OCI-LY7 (cell line): Measurements from ENCODE around the gene RACGAP1. TPM values are rescaled to one million over a fixed set of nuclear protein-coding genes. Genes with fewer than 3 reads are reported as not detected.

Experiments used
- BruUV-seq: library from RNA; stranded (reverse); fragments of 400-500 nt; replicated peaks from 2 replicates; lab custom pipeline; 2021; lab: Mats Ljungman, UMichigan
- CTCF ChIA-PET: fragments of 300-600 bp; sonication (Branson Sonifier 250); formaldehyde crosslinking; loops from one replicate; lab custom pipeline; 2022; ENCODE audit warnings: antibody characterized with exemption; ENCODE audit not compliant: unreplicated experiment; lab: Charles Lee
- POLR2A ChIA-PET: fragments of 300-600 bp; sonication (Branson Sonifier 250); formaldehyde crosslinking; loops from one replicate; lab custom pipeline; 2022; ENCODE audit warnings: antibody characterized with exemption; lab: Charles Lee
- DNase-seq: peaks from one replicate; pipeline ENCODE4 v3.0.0-alpha.2; 2015; ENCODE audit warnings: low spot score
- H2AFZ ChIP-seq: fragments of 200-600 bp; sonication (generic), shearing (Covaris generic); 2 replicates; pipeline ENCODE4 v1.6.1; 2014; ENCODE audit warnings: mild to moderate bottlenecking, antibody characterized with exemption, low read length, moderate library complexity
- H3K27ac ChIP-seq: fragments of 200-600 bp; sonication (generic); 2 replicates; pipeline ENCODE4 v1.5.1; 2014; ENCODE audit warnings: mixed run types, low read depth, mild to moderate bottlenecking, moderate library complexity, low read length, inconsistent platforms; ENCODE audit not compliant: poor library complexity, severe bottlenecking
- H3K36me3 ChIP-seq: fragments of 200-600 bp; sonication (generic); 2 replicates; pipeline ENCODE4 v1.6.1; 2014; ENCODE audit warnings: mild to moderate bottlenecking, antibody characterized with exemption, low read length, moderate library complexity, mixed read lengths; ENCODE audit not compliant: insufficient read depth
- H3K4me1 ChIP-seq: fragments of 200-600 bp; sonication (generic); 2 replicates; pipeline ENCODE4 v1.5.1; 2014; ENCODE audit warnings: mild to moderate bottlenecking, low read length; ENCODE audit not compliant: insufficient read depth, poor library complexity, severe bottlenecking
- H3K4me2 ChIP-seq: fragments of 200-600 bp; sonication (generic); 2 replicates; pipeline ENCODE4 v1.6.1; 2014; ENCODE audit warnings: mild to moderate bottlenecking, low read length
- H3K4me3 ChIP-seq: fragments of 200-600 bp; sonication (generic); 2 replicates; pipeline ENCODE4 v1.5.1; 2014; ENCODE audit warnings: mild to moderate bottlenecking, low read depth, low read length; ENCODE audit not compliant: poor library complexity, severe bottlenecking
- H3K79me2 ChIP-seq: fragments of 200-600 bp; sonication (generic); 2 replicates; pipeline ENCODE4 v1.6.1; 2016; ENCODE audit warnings: low read depth, mild to moderate bottlenecking, low read length, moderate library complexity, mixed read lengths; ENCODE audit not compliant: insufficient read depth
- H3K9me2 ChIP-seq: fragments of 200-600 bp; sonication (generic); 2 replicates; pipeline ENCODE4 v1.6.1; 2016; ENCODE audit warnings: mild to moderate bottlenecking, low read length, mixed read lengths; ENCODE audit not compliant: insufficient read depth
- H3K9me3 ChIP-seq: fragments of 200-600 bp; sonication (generic); 2 replicates; pipeline ENCODE4 v1.6.1; 2014; ENCODE audit warnings: mild to moderate bottlenecking, mixed run types, low read length, mixed read lengths
- H4K20me1 ChIP-seq: fragments of 200-600 bp; sonication (generic); 2 replicates; pipeline ENCODE4 v1.6.1; 2014; ENCODE audit warnings: mild to moderate bottlenecking, antibody characterized with exemption, low read length, moderate library complexity, mixed read lengths; ENCODE audit not compliant: insufficient read depth
- EZH2phosphoT487 ChIP-seq: fragments of 200-600 bp; sonication (generic); IDR thresholded peaks from 2 replicates; pipeline ENCODE4 v1.6.1; 2018; ENCODE audit warnings: low read depth, borderline replicate concordance, mild to moderate bottlenecking, mixed run types, antibody characterized with exemption, low read length, moderate library complexity, mixed read lengths
- intact Hi-C: fragments of 100-400 bp; cut with micrococcal nuclease; formaldehyde crosslinking; loops from one replicate; pipeline ENCODE4 v1.10.0; 2022; ENCODE audit not compliant: unreplicated experiment
- total RNA-seq, 2 experiments: library from RNA; depleted of rRNA in 1 of 2; stranded (reverse); fragments of >200 nt in 1 of 2; shearing (Covaris generic) in 1 of 2; gene quantifications; 2 replicates each; pipeline ENCODE4 v1.2.3, GENCODE V29; 2014 to 2022
- TF ChIP-seq, protein P1 (sequence below): fragments of 200-600 bp; sonication (generic); conservative IDR thresholded peaks from 2 replicates; pipeline ENCODE4 v1.5.1; 2014; ENCODE audit warnings: mild to moderate bottlenecking, antibody characterized with exemption, low read length, moderate library complexity, mixed read lengths

RACGAP1 gene
- total RNA-seq, 2 experiments from 2014 or later, result 69.6 to 104 TPM

- TF ChIP-seq EZH2phosphoT487, result no peak
- TF ChIP-seq, protein P1, sequence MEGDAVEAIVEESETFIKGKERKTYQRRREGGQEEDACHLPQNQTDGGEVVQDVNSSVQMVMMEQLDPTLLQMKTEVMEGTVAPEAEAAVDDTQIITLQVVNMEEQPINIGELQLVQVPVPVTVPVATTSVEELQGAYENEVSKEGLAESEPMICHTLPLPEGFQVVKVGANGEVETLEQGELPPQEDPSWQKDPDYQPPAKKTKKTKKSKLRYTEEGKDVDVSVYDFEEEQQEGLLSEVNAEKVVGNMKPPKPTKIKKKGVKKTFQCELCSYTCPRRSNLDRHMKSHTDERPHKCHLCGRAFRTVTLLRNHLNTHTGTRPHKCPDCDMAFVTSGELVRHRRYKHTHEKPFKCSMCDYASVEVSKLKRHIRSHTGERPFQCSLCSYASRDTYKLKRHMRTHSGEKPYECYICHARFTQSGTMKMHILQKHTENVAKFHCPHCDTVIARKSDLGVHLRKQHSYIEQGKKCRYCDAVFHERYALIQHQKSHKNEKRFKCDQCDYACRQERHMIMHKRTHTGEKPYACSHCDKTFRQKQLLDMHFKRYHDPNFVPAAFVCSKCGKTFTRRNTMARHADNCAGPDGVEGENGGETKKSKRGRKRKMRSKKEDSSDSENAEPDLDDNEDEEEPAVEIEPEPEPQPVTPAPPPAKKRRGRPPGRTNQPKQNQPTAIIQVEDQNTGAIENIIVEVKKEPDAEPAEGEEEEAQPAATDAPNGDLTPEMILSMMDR, result no peak
- peaks cover 56% of the 10 kb centered on the region; the same call in 1 of the 2 replicates for H3K79me2 ChIP-seq
- no peak overlapping the region for H2AFZ ChIP-seq
- H3K9me2 ChIP-seq, result no peaks in the 10 kb centered on the region
- no TSS peak for BruUV-seq
- H3K9me3 ChIP-seq, result no peaks in the 10 kb centered on the region
- H3K4me2 ChIP-seq, result peak overlapping the region; percentile 78
- peak; percentile 77 for DNase-seq
- ChIA-PET CTCF (interaction anchor here (0.5 to 1.8 kb wide), 3 partner anchors 13 to 31 kb away, joined by 3 to 9 read pairs (median 3); partner anchors contain the start of gene RACGAP1), POLR2A (interaction anchor here (0.5 to 3.2 kb wide), 12 partner anchors 12 to 1155 kb away, joined by 3 to 29 read pairs (median 4); partner anchors contain the start of genes DDX23 and RACGAP1)
- H4K20me1 ChIP-seq, result peaks cover 10% of the 10 kb centered on the region; the same call in 1 of the 2 replicates
- H3K4me3 ChIP-seq, result peak overlapping the region; percentile 49
- H3K4me1 ChIP-seq, result peaks cover 40% of the 10 kb centered on the region
- H3K36me3 ChIP-seq, result peaks cover 86% of the 10 kb centered on the region
- intact Hi-C loops, result loop anchor here (2.0 kb wide), 1 partner anchor 18 kb away; the partner anchor contains the start of gene RACGAP1
- H3K27ac ChIP-seq, result peak overlapping the region; percentile 83
These were observed 18.4 kb downstream of the RACGAP1 start for GRCh38 chr12:50006754-50007442.

DNA sequence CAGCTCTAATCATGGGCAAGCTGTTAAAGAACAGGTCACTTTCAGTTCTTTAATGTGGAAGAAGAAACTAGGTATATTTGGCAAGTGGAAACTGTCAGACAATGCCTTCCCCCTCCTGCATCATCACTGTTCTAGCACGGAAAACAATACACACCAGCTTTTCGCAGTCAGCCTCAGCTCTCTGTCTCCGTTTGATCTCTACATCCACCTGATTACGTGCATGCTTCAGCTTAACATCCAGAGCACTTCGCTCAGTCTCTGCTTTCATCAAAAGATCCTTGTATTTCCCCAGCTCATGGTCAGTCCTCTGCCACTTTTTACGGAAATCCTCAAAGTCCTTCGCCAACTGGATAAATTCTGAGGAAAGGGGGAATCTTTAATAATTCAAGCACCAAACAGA, 19.0 kb downstream of the RACGAP1 start:
- Histone ChIP-seq H3K4me3 (peak overlapping the region; percentile 49), H3K9me2 (no peaks in the 10 kb centered on the region), H3K36me3 (peaks cover 90% of the 10 kb centered on the region), H3K9me3 (no peaks in the 10 kb centered on the region), H2AFZ (no peak overlapping the region), H3K4me1 (peaks cover 40% of the 10 kb centered on the region), H3K27ac (peak overlapping the region; percentile 83), H3K79me2 (peaks cover 54% of the 10 kb centered on the region; the same call in 1 of the 2 replicates), H4K20me1 (peaks cover 10% of the 10 kb centered on the region; the same call in 1 of the 2 replicates), H3K4me2 (peak overlapping the region; percentile 78)
- peak; percentile 73 for DNase-seq
- no peak for TF ChIP-seq EZH2phosphoT487
- TF ChIP-seq, protein P1, result no peak
- ChIA-PET POLR2A (interaction anchor here (0.5 to 3.2 kb wide), 11 partner anchors 8 to 1154 kb away, joined by 3 to 29 read pairs (median 4); partner anchors contain the start of genes DDX23 and RACGAP1), CTCF (interaction anchor here (0.5 to 1.8 kb wide), 3 partner anchors 13 to 30 kb away, joined by 3 to 9 read pairs (median 3); partner anchors contain the start of gene RACGAP1)
- intact Hi-C loops, result loop anchor here (2.0 kb wide), 1 partner anchor 19 kb away; the partner anchor contains the start of gene RACGAP1
- BruUV-seq, result no TSS peak
